HepG2 (cell line): ENCODE results near the gene JMJD8. TPM values are rescaled to one million over a fixed set of nuclear protein-coding genes. Genes with fewer than 3 reads are reported as not detected.

ENCODE experiments used
- ATAC-seq: fragments of 200-7000 bp; cut with Tn5 transposase; 3 replicates; pipeline ENCODE4 v1.9.1; 2020; ENCODE audit warnings: mild to moderate bottlenecking, moderate library complexity
- BruUV-seq: library from RNA; stranded (reverse); fragments of 400-500 nt; replicated peaks from 2 replicates; lab custom pipeline; 2021; lab: Mats Ljungman, UMichigan
- CTCF ChIA-PET: fragments of 300-600 bp; formaldehyde crosslinking; extraction: SDS; loops from one replicate; lab custom pipeline; 2021; ENCODE audit warnings: low total read pairs, inconsistent platforms, low intra/inter-chr PET ratio; lab: Yijun Ruan, JAX
- POLR2A ChIA-PET: fragments of 350-600 bp; sonication (Branson Sonifier 250); formaldehyde crosslinking; loops from one replicate; lab custom pipeline; 2020; ENCODE audit warnings: antibody characterized with exemption, inconsistent platforms; lab: Yijun Ruan, JAX
- DNase-seq: peaks from one replicate; pipeline ENCODE4 v3.0.0-alpha.2; 2015; ENCODE audit warnings: low spot score
- FAIRE-seq: peaks from 3 replicates; lab custom pipeline; 2011; peaks lifted over from hg19 to GRCh38; lab: Jason Lieb, UNC
- H2AFZ ChIP-seq: one replicate; pipeline ENCODE4 v1.6.1; 2011; ENCODE audit warnings: low read length, inconsistent platforms
- H3K27ac ChIP-seq: fragments of 300-600 bp; 3 replicates; pipeline ENCODE4 v1.8.0; 2011; ENCODE audit warnings: mixed run types, mild to moderate bottlenecking, mixed read lengths, low read length, inconsistent platforms; ENCODE audit not compliant: insufficient read depth; ENCODE audit errors: extremely low read length
- H3K27me3 ChIP-seq, 2 experiments: fragments of 200-600 bp in 1 of 2; 2 replicates in 1 of 2; 3 replicates in 1 of 2; pipeline versions ENCODE4 v1.6.0 to v1.8.0; 2011; ENCODE audit warnings: low read length in 2 of 2, mild to moderate bottlenecking in 2 of 2, moderate library complexity in 2 of 2, inconsistent platforms in 1 of 2; ENCODE audit not compliant: insufficient read depth in 2 of 2, control insufficient read depth in 1 of 2
- H3K36me3 ChIP-seq, 2 experiments: fragments of 200-600 bp in 1 of 2; replicated peaks in 1 of 2; 2 replicates in 1 of 2; 3 replicates in 1 of 2; pipeline versions ENCODE4 v1.5.1 to v1.8.0; 2011; ENCODE audit warnings: low read length in 2 of 2, inconsistent platforms in 1 of 2; ENCODE audit not compliant: insufficient read depth in 2 of 2, control insufficient read depth in 1 of 2
- H3K4me1 ChIP-seq: 2 replicates; pipeline ENCODE4 v1.5.1; 2012; ENCODE audit warnings: low read length, inconsistent platforms; ENCODE audit not compliant: insufficient read depth
- H3K4me2 ChIP-seq: 2 replicates; pipeline ENCODE4 v1.6.0; 2011; ENCODE audit warnings: low read depth, low read length, inconsistent platforms
- H3K4me3 ChIP-seq, 3 experiments: fragments of 200-600 bp in 1 of 3; sonication (generic), shearing (Covaris generic) in 1 of 3; replicated peaks in 1 of 3; 2 replicates each; pipeline ENCODE4 v1.5.1; 2011 to 2016; ENCODE audit warnings: low read length in 3 of 3, inconsistent platforms in 2 of 3, low read depth in 2 of 3, mild to moderate bottlenecking in 2 of 3, control low read depth in 1 of 3, mixed read lengths in 1 of 3; ENCODE audit not compliant: insufficient read depth in 1 of 3
- H3K79me2 ChIP-seq: one replicate; pipeline ENCODE4 v1.6.1; 2011; ENCODE audit warnings: low read length, inconsistent platforms; ENCODE audit not compliant: insufficient read depth
- H3K9ac ChIP-seq: 2 replicates; pipeline ENCODE4 v1.6.0; 2011; ENCODE audit warnings: mild to moderate bottlenecking, low read depth, low read length, inconsistent platforms; ENCODE audit not compliant: insufficient read depth
- H3K9me3 ChIP-seq: 2 replicates; pipeline ENCODE4 v1.5.1; 2012; ENCODE audit warnings: mild to moderate bottlenecking, low read length
- H4K20me1 ChIP-seq: 2 replicates; pipeline ENCODE4 v1.6.0; 2011; ENCODE audit warnings: inconsistent platforms, mild to moderate bottlenecking, low read length, moderate library complexity; ENCODE audit not compliant: insufficient read depth
- AGO2 ChIP-seq: fragments of 200-400 bp; formaldehyde crosslinking; optimal IDR thresholded peaks from 2 replicates; pipeline ENCODE3; 2017; ENCODE audit warnings: mild to moderate bottlenecking, low read depth, low read length, moderate library complexity
- BRCA1 ChIP-seq: sonication (generic); formaldehyde crosslinking; IDR thresholded peaks from 2 replicates; pipeline ENCODE4 v1.4.0; 2020; ENCODE audit warnings: missing genetic modification reagents
- ELF4 ChIP-seq: sonication (generic); formaldehyde crosslinking; IDR thresholded peaks from 2 replicates; pipeline ENCODE4 v1.5.0; 2020; ENCODE audit warnings: missing genetic modification reagents, mild to moderate bottlenecking, moderate library complexity, borderline replicate concordance
- JDP2 ChIP-seq: sonication (generic); formaldehyde crosslinking; IDR thresholded peaks from 2 replicates; pipeline ENCODE4 v1.8.1; 2022; ENCODE audit warnings: missing genetic modification reagents, borderline replicate concordance
- LBX2 ChIP-seq: sonication (generic); formaldehyde crosslinking; IDR thresholded peaks from 2 replicates; pipeline ENCODE4 v1.5.0; 2020; ENCODE audit warnings: missing genetic modification reagents, mild to moderate bottlenecking, borderline replicate concordance
- MTA1 ChIP-seq: sonication (generic); formaldehyde crosslinking; IDR thresholded peaks from 2 replicates; pipeline ENCODE4 v1.4.0; 2020; ENCODE audit warnings: missing genetic modification reagents, mild to moderate bottlenecking, borderline replicate concordance
- MZF1 ChIP-seq: sonication (generic); formaldehyde crosslinking; IDR thresholded peaks from 2 replicates; pipeline ENCODE4 v1.8.1; 2023; ENCODE audit warnings: mild to moderate bottlenecking, missing genetic modification reagents, borderline replicate concordance
- NKX3-1 ChIP-seq: sonication (generic); formaldehyde crosslinking; IDR thresholded peaks from 2 replicates; pipeline ENCODE4 v1.5.0; 2020; ENCODE audit warnings: missing genetic modification reagents
- POLR2A ChIP-seq, 2 experiments: IDR thresholded peaks; 2 replicates each; pipeline ENCODE4 v1.6.1; 2011; ENCODE audit warnings: low read depth in 2 of 2, low read length in 2 of 2, mild to moderate bottlenecking in 1 of 2, moderate library complexity in 1 of 2; ENCODE audit not compliant: insufficient read depth in 1 of 2
- POLR2AphosphoS5 ChIP-seq: IDR thresholded peaks from 2 replicates; pipeline ENCODE4 v1.6.1; 2012; ENCODE audit warnings: low read depth, low read length
- RBFOX2 ChIP-seq: fragments of 200-400 bp; formaldehyde crosslinking; IDR thresholded peaks from 2 replicates; pipeline ENCODE4 v1.6.1; 2017; ENCODE audit warnings: low read depth, mild to moderate bottlenecking, low read length
- SOX13 ChIP-seq, 3 experiments: fragments of 450-650 bp in 1 of 3; sonication (generic) in 1 of 3; formaldehyde crosslinking in 1 of 3; IDR thresholded peaks in 2 of 3; conservative IDR thresholded peaks in 1 of 3; 2 replicates each; pipeline versions ENCODE4 v1.5.0 to v1.6.1; 2016 to 2020; ENCODE audit warnings: antibody characterized with exemption in 1 of 3, mild to moderate bottlenecking in 1 of 3, missing compliant biosample characterization in 1 of 3, missing genetic modification reagents in 1 of 3, moderate library complexity in 1 of 3
- TSC22D2 ChIP-seq: sonication (generic); formaldehyde crosslinking; IDR thresholded peaks from 2 replicates; pipeline ENCODE4 v1.5.1; 2020; ENCODE audit warnings: missing genetic modification reagents, mild to moderate bottlenecking, borderline replicate concordance
- ZBTB38 ChIP-seq: sonication (generic); formaldehyde crosslinking; IDR thresholded peaks from 2 replicates; pipeline ENCODE4 v1.5.1; 2020; ENCODE audit warnings: mild to moderate bottlenecking, missing genetic modification reagents
- ZMYM4 ChIP-seq: sonication (generic); formaldehyde crosslinking; IDR thresholded peaks from 2 replicates; pipeline ENCODE4 v1.8.1; 2023; ENCODE audit warnings: mild to moderate bottlenecking, missing genetic modification reagents
- ZNF160 ChIP-seq: sonication (generic); formaldehyde crosslinking; IDR thresholded peaks from 2 replicates; pipeline ENCODE4 v1.8.0; 2022; ENCODE audit warnings: mild to moderate bottlenecking, inconsistent platforms, missing genetic modification reagents
- ZNF225 ChIP-seq: sonication (generic); formaldehyde crosslinking; IDR thresholded peaks from 2 replicates; pipeline ENCODE4 v1.4.0; 2020; ENCODE audit warnings: mild to moderate bottlenecking, missing genetic modification reagents
- ZNF296 ChIP-seq: sonication (generic); formaldehyde crosslinking; conservative IDR thresholded peaks from 2 replicates; pipeline ENCODE4 v1.5.0; 2020; ENCODE audit warnings: mild to moderate bottlenecking, missing genetic modification reagents
- ZNF615 ChIP-seq: sonication (generic); formaldehyde crosslinking; IDR thresholded peaks from 2 replicates; pipeline ENCODE4 v1.5.0; 2020; ENCODE audit warnings: mild to moderate bottlenecking, missing genetic modification reagents, borderline replicate concordance
- ZSCAN29 ChIP-seq: sonication (generic); formaldehyde crosslinking; conservative IDR thresholded peaks from 2 replicates; pipeline ENCODE4 v1.4.0; 2020; ENCODE audit warnings: mild to moderate bottlenecking, missing genetic modification reagents
- WGBS: methylation state at CpG from one replicate; pipeline ENCODE4 v1.1.6; 2017; ENCODE audit warnings: low lambda C conversion rate; 5-methylcytosine and 5-hydroxymethylcytosine counted together
- in situ Hi-C: cut with HindIII; loops from 2 replicates; pipeline ENCODE4 v1.10.0; 2017; ENCODE audit warnings: low pct_unique_long_range_greater_than_20kb; ENCODE audit not compliant: extremely low pct_ligation_motif_present
- intact Hi-C: fragments of 100-400 bp; cut with micrococcal nuclease; formaldehyde crosslinking; loops from one replicate; pipeline ENCODE4 v1.10.0; 2022; ENCODE audit not compliant: unreplicated experiment
- polyA plus RNA-seq, 8 experiments: library from polyadenylated mRNA; depleted of rRNA in 3 of 8; stranded (reverse) in 7 of 8; unstranded in 1 of 8; fragments of >200 nt; fragmentation: Illumina TruSeq in 4 of 8; extraction: Trizol in 4 of 8; gene quantifications; 2 replicates each; pipeline versions ENCODE4 v1.2.1 to v1.2.3, GENCODE V29; 2011 to 2016; ENCODE audit warnings: low read depth in 4 of 8, missing spikeins in 1 of 8, mixed read lengths in 1 of 8; ENCODE audit not compliant: insufficient read depth in 1 of 8
- total RNA-seq, 5 experiments: library from RNA; depleted of rRNA; stranded (reverse); fragments of >200 nt; fragmentation: Illumina TruSeq; extraction: Trizol; gene quantifications; 2 replicates each; pipeline ENCODE4 v1.2.3, GENCODE V29; 2016; ENCODE audit warnings: low read depth in 1 of 5
- TF ChIP-seq, protein P1 (sequence below): sonication (generic); formaldehyde crosslinking; IDR thresholded peaks from 2 replicates; pipeline ENCODE4 v1.5.1; 2020; ENCODE audit warnings: missing genetic modification reagents, mild to moderate bottlenecking, borderline replicate concordance
- TF ChIP-seq, protein P2 (sequence below): sonication (generic); formaldehyde crosslinking; IDR thresholded peaks from 2 replicates; pipeline ENCODE4 v1.4.0; 2020; ENCODE audit warnings: mild to moderate bottlenecking, missing genetic modification reagents

The JMJD8 gene
- total and polyA plus RNA-seq, 2 of the 13 experiments (the other 11 are each of a cell fraction or from before 2014, with no cell fraction given) = 2.6 to 11.8 TPM

DNA sequence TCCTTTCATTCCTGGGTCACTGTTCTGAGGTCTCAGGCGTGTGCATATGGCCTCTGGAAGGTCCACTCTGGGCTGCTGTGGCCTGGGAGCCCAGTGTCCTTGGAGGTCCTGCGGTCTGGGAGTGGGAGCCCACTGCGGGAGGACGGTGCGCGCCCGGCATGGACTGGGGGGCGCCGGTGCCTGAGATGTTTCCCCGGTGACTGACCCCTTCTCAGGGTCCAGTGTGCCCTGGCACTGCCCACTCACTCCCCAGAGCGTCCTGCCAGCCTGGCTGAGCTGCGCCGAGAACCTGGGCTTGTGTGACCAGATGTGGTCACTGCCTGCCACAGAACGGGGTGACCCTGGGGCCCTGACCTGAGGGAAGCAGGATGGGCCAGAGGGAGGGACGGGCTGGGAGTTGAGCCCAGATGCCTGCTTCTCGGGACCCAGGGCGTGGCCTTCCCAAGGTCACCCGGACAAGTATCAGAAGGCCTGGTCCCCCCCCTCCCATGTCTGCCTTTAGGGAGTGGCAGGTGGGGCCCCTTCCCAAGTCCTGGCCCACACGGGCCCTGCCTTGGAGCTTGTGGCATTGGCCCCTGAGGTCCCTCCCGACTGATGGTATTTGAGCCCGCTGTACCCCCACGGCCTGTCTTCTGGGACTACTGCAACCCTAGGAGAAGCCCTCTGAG lies 9.8 kb downstream of the JMJD8 start:
- BruUV-seq = no TSS peak
- no peak for TF ChIP-seq ZNF225 (CRISPR knock-in tag)
- peak; percentile 42; the same call in 1 of the 2 replicates for TF ChIP-seq RBFOX2
- no peak for TF ChIP-seq TSC22D2 (CRISPR knock-in tag)
- TF ChIP-seq POLR2A (IDR thresholded peaks at IDR 0.05; ENCODE audit: insufficient read depth in 1 of 2, low read depth in 2 of 2, low read length in 2 of 2) = peak in 1 of 2 experiments; percentile 32; a peak in 2 of 4 replicates
- TF ChIP-seq NKX3-1 (CRISPR knock-in tag) = no peak
- no peak for TF ChIP-seq JDP2 (CRISPR knock-in tag)
- TF ChIP-seq, protein P1, sequence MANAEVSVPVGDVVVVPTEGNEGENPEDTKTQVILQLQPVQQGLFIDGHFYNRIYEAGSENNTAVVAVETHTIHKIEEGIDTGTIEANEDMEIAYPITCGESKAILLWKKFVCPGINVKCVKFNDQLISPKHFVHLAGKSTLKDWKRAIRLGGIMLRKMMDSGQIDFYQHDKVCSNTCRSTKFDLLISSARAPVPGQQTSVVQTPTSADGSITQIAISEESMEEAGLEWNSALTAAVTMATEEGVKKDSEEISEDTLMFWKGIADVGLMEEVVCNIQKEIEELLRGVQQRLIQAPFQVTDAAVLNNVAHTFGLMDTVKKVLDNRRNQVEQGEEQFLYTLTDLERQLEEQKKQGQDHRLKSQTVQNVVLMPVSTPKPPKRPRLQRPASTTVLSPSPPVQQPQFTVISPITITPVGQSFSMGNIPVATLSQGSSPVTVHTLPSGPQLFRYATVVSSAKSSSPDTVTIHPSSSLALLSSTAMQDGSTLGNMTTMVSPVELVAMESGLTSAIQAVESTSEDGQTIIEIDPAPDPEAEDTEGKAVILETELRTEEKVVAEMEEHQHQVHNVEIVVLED (CRISPR knock-in tag) = no peak
- peak; percentile 16; the same call in 1 of the 2 replicates for TF ChIP-seq MTA1 (CRISPR knock-in tag)
- no peak for TF ChIP-seq ZNF615 (CRISPR knock-in tag)
- no peak for TF ChIP-seq LBX2
- TF ChIP-seq POLR2AphosphoS5 = 0 out of 2 replicates have a peak, but pooled peaks have one; percentile 7
- TF ChIP-seq, protein P2, sequence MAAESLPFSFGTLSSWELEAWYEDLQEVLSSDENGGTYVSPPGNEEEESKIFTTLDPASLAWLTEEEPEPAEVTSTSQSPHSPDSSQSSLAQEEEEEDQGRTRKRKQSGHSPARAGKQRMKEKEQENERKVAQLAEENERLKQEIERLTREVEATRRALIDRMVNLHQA (CRISPR knock-in tag) = no peak
- no peak for TF ChIP-seq ZMYM4
- TF ChIP-seq ZSCAN29 (CRISPR knock-in tag) = no peak
- peak; percentile 31; the same call in 1 of the 2 replicates for TF ChIP-seq ZBTB38 (CRISPR knock-in tag)
- TF ChIP-seq ELF4 (CRISPR knock-in tag) = no peak
- no peak for TF ChIP-seq BRCA1 (CRISPR knock-in tag)
- no peak for TF ChIP-seq MZF1 (CRISPR knock-in tag)
- no peak for TF ChIP-seq ZNF160 (CRISPR knock-in tag)
- TF ChIP-seq ZNF296 (CRISPR knock-in tag) = 0 out of 2 replicates have a peak, but pooled peaks have one; percentile 35
- TF ChIP-seq AGO2 = peak; percentile 71
- no peak for TF ChIP-seq SOX13 (IDR thresholded peaks at IDR 0.05)
- no peak for TF ChIP-seq SOX13 (CRISPR knock-in tag; conservative IDR thresholded peaks at IDR 0.05 in 1 of 2, IDR thresholded peaks at IDR 0.05 in 1 of 2)

More for the DNA sequence above, 9.8 kb downstream of the JMJD8 start:
- Histone ChIP-seq H3K36me3 (peaks cover 22 to 41% of the 10 kb centered on the region in 2 experiments; a peak in 4 of 5 replicates), H3K9ac (no peak overlapping the region), H3K4me3 (no peak overlapping the region), H4K20me1 (no peaks in the 10 kb centered on the region), H3K4me1 (peaks cover 39% of the 10 kb centered on the region), H3K9me3 (no peaks in the 10 kb centered on the region), H3K27ac (no peak overlapping the region), H2AFZ (no peak overlapping the region), H3K27me3 (no peaks in the 10 kb centered on the region; a peak in 1 of 5 replicates), H3K79me2 (peaks cover 4% of the 10 kb centered on the region), H3K4me2 (no peak overlapping the region)
- 67% methylated on average over 6 of the region's 22 CpGs for WGBS
- in situ Hi-C loops = no loop called here
- intact Hi-C loops = no loop called here
- DNase-seq = no peak
- ChIA-PET POLR2A (no interaction called here), CTCF (no interaction called here)
- no peak for FAIRE-seq
- ATAC-seq = no peak
